GM18861 (cell line): ENCODE data around the gene SDK1.

Source experiments
- ATAC-seq: cut with Tn5 transposase; IDR thresholded peaks from one replicate; pipeline ENCODE4 v1.9.1; 2021; ENCODE audit not compliant: unreplicated experiment

Gene SDK1

DNA sequence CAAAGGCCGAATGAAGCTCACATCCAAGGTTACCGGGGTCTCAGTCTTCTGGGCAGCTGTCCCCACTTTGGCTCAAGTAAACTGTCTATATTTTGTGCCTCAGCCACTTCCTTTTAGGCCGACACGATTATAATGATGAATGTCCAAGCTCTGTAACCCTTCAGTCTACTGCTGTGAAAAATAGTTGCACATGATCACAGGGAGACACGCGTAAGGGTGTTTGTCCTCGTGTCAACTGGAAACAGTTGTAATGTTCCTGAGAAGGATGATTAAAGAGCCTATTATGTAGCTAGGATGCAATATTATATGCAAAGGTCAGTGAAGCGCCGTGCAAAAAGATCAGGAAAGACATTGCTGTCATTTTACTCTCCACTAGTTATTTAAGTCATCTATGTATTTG, 559.9 kb downstream of the SDK1 start:
- ATAC-seq, result no peak

DNA sequence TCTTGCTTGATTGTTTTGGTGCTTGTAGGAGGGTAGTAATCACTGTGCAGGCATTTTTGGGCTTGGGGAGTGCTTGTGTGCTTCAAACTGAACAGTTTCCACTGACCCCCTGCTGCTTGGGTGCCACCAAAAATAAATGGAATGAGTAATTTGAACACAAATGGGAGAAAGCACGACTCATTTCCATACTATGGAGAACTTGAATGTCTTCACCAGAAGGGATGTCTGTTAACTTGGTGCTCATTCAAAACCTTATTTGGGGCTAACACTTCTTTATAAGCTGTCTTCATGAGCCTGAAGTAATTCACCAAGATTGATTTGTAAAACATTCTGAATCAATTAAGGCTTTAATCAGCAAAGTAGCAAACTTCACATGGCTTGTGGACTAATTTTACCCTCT, 560.3 kb downstream of the SDK1 start:
- ATAC-seq, result no peak

DNA sequence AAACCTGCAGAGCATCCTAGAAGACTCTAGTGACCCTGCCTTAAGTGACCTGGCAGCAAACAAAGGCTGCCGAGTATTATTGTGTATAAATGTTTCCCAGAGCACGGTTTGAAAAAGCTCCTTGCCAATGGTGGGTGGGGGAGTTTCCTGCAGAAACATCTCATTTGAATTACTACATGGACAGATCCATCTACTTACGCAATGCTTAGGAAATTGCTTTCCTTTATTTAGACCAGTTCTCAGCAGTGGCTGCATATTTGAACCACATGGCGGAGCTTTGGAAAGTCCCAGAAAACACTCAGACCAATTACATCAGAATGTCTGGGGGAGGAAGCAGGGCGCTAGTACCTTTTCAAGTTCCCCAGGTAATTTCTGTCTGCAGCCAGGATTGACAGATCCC, 560.9 kb downstream of the SDK1 start:
- ATAC-seq, result no peak

DNA sequence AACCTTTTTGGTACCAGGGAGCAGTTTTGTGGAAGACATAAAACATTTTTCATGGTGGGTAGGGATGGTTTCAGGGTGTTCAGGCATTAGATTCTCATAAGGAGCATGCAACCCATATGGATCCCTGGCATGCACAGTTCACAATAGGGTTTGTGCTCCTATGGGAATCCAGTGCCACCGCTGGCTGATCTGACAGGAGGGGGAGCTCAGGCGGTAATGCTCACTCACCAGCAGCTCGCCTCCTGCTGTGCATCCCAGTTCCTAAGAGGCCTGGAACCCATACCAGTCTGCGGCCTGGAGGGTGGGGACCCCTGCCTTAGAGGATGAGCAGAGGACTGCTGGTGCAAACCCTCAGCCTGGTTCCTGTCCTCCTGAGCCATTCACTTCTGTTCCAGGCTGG, 561.7 kb downstream of the SDK1 start:
- no peak for ATAC-seq

DNA sequence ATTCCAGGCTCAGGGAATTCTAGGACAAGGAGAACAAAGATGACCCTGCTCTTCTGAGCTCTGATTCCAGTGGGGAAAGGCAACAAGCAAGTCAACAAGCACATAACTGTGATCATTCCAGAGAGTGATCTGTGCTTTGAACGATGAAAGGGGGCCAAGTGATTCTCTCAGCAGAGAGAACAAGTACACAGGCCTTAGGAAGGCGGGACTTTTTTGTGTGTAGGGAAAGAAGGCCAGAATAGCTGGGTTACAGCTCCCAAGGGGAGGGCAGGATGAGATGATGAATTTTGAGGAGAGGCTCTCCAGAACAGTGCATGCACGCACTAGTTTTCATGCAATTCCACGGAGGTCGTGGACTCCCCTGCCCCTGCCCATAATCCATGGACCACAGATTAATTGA, 565.2 kb downstream of the SDK1 start:
- no peak for ATAC-seq

DNA sequence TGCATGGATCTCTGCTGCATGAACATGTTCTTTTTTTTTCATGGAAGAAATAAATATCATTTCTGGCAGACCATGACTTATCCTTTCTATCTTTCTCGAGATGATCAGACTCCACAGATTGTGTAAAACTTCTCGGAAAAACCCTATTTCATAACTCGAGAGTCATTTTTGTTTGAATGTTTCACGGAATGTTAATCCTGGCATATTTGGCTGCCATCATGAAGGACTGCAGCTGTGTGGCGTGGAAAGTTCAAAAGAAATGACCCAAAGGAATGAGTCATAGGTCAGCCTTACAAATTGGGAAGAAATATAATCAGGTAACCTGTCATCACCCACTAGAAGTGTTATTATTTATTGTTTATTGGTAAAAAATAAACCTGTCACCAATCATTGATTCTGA, 566.8 kb downstream of the SDK1 start:
- no peak for ATAC-seq

DNA sequence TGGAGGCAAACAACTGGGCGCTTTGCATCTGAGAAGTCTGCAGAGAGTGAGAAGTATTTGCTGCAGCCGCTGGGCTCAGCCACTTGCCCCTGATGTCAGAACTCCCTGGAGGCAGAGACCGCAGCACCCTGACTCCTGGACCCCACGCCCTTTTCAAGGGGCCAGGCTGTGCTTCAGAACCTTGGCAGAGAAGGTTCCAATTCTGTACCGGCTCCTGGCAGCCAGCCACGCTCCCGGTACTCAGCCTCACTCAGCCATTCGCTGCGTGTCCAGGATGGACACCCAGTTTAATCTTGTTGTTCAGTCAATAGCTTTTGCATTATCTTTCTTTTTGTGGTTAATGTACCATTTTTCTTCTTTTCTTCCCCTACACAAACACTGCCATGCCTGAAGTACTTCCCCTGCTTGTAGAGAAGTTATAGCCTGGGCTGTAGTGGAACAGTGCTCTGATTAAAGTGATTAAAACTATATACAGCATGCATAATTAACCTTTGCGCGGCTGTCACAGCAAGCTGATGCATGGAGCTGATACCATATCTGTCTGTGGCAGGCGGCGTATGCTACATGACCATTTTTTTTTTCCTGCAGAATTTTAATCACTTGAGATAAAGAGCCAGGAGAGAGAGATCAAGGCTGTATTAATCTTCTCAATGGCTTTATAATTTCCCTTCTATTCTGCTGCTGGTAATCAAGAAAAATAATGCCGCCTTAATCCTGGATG, 578.5 kb downstream of the SDK1 start:
- ATAC-seq, result no peak

DNA sequence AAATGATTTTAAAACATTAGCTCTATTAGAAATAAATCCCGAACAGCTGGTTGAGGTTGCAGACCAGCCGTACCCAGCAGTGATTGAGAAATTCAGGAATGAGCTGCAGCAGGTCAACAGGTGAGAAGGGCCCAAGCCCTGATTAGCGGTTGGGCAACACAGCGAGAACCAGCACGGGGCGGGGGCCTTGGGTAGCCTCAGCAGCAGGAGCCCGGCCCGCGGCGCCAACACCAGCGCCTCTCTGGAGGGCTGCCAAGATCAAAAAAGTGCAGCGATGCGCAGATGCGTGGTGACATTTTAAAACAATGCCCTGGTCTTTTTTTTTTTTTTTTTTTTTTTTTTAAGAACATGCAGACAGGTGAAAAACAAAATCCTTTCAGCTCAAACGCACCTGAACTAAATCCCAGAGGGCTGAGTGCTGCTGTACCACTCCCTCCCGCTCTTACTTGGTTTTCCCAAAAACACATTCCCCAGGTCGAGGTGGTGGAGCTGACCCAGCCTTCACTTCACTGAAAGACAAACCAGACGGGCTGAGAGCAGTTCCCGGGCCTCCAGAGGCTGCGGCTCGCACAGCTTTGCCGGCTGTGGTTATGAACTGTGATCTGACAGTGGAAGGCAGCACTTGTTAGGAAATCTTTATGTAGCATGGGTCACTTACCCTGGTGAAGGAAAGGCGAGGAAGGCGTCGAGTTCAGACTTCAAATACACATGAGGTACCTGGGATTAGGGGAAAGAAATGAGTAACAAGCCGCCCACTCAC, 579.4 kb downstream of the SDK1 start:
- no peak for ATAC-seq

DNA sequence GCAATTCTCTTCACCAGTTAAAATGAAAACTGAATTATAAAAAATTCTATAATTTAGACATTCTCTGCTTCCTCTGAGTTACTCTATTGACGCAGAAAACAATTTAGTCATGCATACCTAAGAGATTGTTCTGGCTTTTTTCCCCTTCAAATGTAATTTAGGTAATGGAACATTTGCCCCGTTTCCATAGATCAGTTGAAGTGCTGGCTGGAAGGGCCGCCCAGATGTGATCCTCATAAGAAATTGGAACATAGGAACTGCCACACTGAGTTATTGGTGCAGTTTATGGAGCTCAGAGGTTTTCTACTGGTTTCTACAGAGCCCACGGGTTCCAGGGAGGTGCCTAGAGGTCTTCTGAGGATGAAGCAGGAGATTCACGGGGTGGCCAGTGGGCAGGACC, 581.7 kb downstream of the SDK1 start:
- no peak for ATAC-seq

DNA sequence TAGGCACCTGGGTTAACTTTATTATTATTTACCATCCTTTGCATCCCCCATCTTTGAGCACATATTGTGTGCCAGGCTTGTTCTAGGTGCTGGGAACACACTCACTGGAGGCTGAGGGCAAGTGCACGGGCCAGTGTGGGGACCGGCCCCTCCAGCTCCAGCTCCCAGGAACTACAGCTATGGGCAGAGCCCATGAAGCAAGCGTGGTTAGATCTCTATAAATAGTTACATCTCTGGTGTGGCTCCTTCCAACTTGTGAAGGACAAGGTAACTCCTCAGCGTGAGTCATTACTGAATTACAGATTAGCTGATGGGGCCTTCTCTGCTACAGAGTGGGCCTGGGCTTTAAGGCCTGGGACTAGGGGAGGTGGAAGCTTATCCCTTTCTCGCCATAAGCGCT, 583.5 kb downstream of the SDK1 start:
- no peak for ATAC-seq

DNA sequence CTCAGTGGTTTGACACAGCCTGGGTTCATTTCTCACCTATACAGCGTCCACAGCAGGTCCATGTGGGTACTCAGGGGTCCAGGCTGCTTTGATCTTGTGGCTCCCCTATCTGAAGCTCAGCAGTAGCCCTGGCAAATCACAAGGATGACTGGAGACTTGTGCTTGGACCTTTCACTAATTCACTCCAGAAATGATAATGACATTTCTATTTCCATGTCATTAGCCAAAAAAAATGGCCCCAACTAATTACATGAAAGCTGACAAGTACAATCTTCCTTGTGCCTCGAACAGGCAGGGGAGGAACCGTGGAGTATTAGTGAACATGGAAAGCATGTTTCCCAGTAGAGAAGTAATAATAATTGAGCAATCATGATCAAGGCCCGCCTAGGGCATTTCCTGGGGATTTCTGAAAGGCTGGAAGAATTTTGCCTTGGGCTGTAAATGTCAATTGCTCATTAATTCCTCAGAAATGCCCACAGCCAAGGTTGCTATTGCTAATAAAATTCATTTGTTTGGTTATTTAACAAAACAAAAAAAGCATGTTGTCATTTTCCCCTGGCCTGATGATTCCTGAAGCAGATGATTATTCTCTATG, 586.1 kb downstream of the SDK1 start:
- ATAC-seq, result no peak

DNA sequence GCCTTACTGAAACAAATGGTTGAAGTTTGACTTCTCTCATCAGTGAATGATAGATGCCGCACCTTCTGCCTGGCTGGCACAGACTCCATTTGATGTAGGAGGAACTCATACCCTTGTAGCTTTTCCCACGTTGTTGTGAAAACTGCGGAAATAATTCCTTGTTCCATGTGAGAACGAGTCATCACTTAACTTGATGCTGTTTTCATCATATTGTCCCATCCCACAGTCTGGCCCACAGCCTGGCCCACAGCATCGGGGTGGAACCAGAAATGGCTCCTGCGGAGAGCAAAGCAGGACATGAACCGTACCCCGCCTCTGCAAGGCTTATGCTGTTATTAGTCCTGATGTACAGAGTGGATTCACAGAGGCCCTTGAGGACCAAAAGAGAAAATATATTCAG, 587.0 kb downstream of the SDK1 start:
- ATAC-seq, result no peak

DNA sequence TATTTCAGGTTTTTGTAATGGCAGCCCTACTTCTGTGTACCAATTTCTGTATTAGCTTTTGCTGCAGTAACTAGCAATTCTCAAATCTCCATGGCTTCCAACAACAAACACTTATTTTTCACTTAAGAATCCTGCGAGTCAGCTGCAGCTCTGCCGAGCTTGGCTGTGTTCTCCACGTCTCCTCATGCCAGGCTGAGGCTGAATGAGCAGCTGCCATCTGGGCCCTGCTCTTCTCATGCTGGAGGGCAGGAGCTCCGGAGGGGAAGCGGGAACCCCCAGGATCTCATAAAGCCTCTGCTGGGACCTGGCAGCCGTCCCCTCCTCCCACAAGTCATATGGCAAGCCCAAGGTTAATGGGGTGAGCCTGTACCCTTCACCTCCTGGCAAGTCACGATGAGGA, 591.1 kb downstream of the SDK1 start:
- ATAC-seq, result no peak

DNA sequence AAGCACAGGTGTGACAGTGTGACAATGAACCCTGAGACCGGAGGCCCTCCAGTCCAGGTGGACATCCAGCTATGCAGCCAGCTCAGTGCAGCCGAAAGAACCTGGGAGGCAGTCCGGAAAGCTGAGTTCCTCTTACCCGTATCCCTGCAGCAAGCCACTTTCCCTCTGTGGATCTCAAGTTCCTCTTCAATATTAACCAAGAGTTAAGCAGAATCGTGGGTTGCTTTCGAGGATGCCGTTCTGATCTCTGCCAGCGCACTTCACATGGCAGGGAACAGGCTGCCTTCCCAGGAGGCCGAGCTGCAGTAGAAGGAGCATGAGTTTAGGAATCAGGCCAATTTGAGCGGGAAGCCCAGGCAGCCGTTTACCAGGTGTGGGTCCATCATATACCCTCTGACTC, 591.6 kb downstream of the SDK1 start:
- no peak for ATAC-seq

DNA sequence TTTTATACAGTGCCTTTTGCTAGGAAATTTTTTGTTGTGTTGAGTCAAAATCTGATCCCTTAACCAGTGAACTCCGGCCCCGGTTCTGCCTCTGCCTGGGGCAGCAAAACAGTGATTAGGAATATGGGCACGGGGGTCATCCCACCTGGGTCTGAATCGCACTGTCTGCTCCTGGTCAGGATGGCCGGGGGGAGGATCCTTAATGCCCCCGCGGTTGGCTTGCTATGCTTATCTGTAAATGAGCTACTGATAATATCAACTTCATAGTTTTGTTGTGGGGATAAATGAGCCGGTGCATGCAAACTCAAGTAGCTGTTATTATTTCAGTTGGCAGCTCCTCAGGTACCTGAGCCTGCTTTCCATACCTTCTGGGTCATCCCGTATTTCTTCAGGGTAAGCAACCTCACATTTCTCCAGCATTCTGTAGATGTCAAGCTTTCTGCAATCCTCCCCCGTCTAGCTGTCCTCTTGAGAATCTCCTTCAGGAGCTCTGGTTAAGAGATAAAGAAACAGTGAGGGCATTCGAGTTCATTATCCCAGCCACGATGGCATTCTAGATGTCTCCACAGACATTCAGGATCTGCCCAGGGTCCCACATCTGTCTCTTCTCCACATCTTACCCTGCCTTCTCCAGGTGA, 592.2 kb downstream of the SDK1 start:
- no peak for ATAC-seq

DNA sequence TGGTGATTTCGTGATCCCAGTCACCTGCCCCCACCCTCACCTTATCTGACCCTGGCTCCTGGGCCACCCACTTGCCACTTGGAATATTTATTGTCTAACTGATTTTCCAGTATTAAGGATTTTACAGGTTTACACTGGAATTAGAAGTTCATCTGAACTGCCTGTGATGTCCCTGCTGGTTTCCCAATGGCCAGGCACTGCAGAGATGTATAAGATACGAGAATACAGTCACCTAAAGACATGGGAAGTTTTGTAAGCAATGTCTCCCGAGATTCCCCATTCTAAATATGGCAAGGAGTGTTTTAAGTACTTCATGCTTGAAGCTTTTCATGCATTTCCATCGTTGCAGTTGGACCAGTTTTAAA, 592.7 kb downstream of the SDK1 start:
- no peak for ATAC-seq

DNA sequence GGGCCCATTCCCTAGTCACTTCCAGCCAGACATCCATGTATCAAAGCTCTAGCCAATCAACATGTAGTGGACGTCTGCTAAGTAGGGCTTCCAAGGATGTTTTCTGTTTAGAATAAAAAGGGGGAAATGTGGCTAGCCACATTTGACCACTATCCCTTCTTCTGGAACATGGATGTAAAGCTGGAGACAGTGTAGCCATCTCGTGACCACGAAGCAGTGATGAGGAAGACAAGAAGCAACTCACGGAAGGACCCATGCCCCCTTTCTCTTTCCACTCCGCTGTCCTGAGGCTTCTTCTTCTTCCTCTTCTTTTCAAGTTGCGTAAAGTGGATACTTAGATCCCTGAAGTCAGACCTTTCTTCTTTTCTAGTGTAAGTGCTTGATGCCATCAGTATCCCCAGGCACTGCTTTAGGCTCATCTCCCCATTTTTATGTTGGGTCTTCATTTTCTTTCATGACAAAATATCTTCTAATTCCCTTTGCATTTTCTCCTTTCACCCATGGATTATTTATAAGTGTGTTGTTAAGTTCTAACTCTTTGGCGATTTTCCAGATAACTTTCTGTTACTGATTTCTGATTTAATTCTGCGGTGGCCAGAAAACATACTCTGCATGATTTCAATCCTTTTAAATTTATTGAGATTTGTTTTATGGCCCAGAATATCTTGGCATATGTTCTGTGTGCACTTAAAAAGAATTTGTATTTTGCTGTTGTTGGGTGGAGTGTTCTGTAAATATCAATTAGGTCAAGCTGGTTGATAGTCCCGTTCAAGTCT, 594.5 kb downstream of the SDK1 start:
- no peak for ATAC-seq

DNA sequence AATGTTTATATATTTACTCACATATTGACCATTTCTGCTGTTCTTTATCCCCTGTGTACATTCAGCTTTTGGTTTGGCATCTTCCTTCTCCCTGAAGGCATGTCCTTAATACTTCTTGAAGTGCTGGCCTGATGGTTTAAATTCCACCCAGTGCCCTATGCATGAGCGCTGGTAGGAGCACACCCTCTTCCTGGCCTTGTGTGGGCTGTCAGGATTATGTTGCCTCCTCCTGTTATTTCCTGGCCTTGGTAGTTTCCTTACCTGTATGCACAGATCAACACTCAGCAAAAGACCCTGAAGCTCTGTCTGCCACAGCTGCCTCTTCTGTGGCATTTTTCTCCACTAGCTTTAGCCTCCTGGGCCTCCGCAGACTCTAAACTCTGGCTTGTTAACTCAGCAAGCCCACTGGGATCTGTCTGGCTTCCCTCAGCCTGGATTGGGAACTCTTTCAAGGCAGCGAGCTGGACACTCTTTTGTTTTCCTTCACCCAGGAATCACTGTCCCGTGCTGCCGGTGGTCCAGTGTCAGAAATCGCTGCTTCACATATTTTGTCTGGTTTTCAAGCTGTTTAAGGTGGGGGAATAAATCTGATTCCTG, 595.2 kb downstream of the SDK1 start:
- no peak for ATAC-seq

DNA sequence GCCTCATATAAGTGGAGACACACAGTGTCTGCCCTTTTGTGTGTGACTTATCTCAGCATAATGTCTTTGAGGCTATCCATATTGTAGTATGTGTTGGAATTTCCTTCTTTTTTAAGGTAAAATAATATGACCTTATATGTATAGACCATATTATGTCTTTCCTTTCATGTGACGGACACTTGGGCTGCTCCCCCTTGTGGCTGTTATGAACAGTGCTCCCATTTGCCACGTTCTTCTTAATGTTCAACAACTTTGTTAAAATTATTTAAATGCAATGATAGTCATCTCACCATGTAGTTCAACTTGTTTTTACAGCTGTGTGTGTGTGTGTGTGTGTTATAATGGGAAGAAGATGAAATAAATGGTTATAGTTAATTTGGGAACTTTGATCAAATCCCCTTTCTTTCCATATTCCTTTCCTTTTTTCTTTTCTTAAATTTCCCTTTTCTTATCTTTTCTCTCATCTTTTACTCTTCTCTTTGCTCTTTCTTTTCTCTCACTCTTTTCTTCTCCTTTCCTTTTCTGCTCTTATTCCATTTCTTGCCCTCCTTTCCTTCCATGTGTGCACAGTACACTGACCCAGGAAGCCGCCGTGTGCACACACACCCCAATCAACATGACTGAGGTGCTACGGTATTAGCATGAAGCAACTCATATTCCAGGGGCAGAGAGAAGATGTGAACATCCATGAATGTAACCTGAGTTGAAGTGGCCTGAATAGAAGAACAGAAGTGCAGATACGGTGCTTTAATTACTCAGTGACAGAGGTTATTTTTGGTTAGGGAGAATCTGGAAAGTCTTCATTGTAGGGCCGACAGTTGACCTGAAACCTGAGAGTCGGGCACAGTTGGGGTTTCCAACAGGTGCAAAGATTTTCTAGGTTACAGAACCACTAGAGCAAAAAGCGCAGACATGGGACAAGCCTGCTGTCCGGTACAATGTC, 596.6 kb downstream of the SDK1 start:
- ATAC-seq, result no peak

DNA sequence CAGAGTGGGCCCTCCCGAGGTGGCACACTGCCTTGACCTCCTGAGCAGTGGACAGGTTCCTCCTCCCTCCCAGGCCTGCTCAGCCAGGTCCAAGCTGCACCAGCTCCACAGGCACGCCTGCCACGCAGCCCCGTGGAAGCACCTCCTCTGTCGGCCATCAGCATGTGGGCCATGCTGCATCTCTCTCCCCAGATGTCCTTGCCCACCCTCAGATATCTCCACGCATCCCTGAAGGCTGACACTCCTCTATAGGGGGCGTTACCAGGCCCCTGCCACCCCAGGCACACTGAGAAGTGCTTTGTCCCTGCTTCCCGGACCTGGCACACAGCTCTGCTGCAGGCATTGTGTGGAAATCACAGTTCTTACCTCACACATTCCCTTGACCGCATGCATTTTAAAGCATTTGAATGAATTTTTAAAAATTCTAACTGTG, 598.5 kb downstream of the SDK1 start:
- ATAC-seq, result no peak
